Posterior vena cava (tissue), 2 donors: ENCODE results near the gene NBAS. TPM values are rescaled to one million over a fixed set of nuclear protein-coding genes. Genes with fewer than 3 reads are reported as not detected.

Source experiments
- DNase-seq: peaks from one replicate; pipeline ENCODE4 v3.0.0-alpha.2; 2020; ENCODE audit warnings: low spot score
- intact Hi-C, 2 donors: fragments of 100-400 bp; cut with DNase I; formaldehyde crosslinking; loops; one replicate each; pipeline versions ENCODE4 v1.14.1 to v1.14.2; 2022 to 2023
- total RNA-seq, 2 donors: library from RNA; stranded (reverse); fragmentation: NEBNext Ultra II Directional; extraction: Animal tissue kit (Norgen Biotek cat#: 25700); gene quantifications; one replicate each; pipeline ENCODE4 v1.2.1, GENCODE V29; 2021
- donor health status: DM: yes; HTN: yes; CAD: no.
- donor health status: DM: yes; HTN: yes; CAD: no.

Gene NBAS
- total RNA-seq, 2 donors from 2014 or later, result 38.0 to 38.1 TPM

DNA sequence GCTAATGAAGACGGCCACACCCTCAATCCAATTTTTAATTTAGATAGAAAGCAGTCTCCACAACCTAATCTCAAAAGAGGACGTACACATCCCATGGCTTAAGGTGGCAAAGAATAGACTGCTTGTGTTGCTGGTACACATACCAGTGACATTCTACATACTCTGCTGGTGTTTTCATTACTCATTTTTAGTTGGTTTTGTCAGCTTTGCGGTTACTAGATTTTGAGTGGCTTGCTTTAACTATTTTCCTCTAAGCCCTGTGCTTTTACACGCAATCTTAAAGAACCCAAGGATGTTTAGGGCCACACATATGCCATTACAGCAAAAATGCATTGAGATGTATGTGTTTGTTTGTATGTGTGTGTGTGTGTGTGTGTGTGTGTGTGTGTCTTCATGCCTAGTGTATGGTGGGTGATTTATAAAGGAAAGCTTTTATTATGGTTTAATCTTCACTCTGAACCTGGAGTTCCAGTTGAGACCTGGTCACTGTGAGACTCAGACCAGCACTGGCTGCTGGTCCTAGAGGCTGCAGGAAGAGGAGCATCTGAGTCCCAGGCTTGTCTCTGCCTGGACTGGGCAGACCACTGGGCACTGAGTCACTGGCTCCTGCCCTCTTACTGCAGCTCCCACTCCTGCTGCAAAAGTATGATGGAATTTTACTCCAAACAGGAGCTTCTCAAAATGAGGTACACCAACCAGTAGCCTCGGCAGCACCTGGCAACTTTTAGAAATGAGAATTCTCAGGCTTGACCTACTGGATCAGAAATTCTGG, 415.9 kb downstream of the NBAS start:
- no peak for DNase-seq
- intact Hi-C loops, result no loop called here

DNA sequence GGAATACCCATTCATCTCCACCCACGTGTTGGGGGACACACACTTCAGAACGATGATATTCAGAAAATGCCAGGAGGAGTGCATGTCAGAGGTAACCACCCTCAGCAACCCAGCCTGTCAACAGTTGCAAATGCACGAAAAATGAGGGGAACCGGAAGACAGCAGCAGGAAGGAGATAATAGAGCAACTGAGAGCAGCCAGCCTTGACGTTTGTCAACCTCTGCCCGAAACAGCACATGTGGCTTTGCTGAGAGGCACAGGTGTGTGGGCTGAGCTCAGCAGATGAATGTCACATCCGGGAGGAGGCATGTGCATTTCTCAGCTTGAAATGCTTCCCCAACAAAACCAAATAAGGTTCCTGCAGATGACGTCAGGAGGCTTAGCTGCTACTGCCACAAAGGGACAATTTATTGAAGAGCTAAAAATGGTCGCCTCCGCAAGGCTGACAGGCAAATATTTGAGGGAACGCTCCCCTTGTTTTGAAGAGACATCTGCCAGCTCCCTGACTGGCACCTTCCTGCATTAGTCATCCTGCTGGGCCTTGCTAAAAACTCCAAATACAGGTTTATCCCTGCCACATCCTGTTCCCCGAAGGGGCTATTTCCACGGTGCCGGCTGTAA, 419.0 kb downstream of the NBAS start:
- intact Hi-C loops, result no loop called here
- DNase-seq, result no peak

DNA sequence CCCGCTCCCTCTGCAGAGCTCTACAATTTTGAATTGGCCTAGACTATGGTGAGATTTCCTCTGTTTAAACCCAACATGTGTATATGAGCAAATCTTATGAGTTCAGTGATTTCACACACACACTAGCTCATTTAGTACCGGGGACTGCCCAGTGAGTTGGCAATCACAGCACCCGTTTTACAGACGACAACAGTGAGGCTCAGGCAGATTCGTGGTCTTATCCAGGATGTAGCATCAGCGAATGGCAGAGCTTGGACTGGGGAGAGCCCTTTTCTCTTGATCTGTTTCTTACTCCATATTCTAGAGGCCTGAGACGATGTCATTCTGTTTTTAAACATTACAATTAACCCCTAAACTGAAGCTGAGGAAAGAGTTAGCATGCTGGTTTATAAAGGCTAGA, 419.9 kb downstream of the NBAS start:
- intact Hi-C loops, result no loop called here

DNA sequence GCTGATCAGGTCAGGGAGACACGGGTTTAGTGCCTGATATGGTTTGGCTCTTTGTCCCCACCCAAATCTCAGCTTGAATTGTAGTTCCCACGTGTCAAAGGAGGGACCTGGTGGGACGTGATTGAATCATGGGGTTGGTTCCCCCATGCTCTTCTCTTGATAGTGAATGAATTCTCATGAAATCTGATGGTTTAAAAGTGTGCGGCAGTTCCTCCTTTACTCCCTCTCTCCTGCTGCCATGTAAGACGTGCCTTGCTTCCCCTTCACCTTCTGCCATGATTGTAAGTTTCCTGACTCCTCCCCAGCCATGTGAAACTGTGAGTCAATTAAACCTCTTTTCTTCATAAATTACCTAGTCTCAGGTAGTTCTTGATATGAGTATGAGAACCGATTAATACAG, 424.5 kb downstream of the NBAS start:
- DNase-seq, result no peak
- intact Hi-C loops, result no loop called here

More for the DNA sequence above, 419.9 kb downstream of the NBAS start:
- DNase-seq, result no peak

DNA sequence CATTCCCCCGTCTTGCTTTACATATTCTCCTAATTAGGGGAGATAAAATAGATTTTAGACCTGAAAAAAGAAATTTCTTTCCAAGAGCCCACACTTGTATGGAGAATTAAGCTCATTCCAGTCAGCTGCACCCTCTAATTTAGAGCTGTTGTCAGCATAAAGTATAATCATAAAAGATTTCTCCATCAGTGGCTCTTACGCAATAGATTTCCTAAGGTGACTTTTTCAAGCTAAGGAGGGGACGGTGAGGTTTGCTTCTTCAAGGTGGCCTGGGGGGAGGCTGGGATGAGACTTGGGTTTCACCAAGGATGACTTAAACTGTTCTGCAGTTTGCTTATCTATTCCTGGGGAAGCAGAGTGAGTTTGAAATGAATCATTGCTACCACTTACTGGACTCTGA, 426.2 kb downstream of the NBAS start:
- intact Hi-C loops, result no loop called here
- DNase-seq, result no peak

DNA sequence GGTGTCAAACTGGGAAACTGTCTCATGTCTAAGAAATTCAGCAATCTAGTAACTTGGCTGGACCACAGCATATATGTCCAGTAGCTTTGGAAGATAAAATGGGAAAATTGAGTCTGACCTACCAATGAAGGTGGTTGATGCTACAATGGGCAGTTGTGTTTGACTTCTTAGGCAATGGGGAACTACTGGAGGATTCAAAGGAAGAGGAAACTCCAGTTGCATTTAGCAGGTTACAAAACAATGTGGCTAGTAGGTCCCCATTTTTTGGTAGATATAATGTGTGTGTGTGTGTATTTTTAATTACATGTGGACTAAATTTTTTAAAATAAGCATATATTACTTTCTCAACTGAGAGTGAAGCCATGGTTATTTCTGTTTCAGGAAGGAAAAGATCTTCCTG, 427.7 kb downstream of the NBAS start:
- intact Hi-C loops, result no loop called here
- DNase-seq, result no peak

DNA sequence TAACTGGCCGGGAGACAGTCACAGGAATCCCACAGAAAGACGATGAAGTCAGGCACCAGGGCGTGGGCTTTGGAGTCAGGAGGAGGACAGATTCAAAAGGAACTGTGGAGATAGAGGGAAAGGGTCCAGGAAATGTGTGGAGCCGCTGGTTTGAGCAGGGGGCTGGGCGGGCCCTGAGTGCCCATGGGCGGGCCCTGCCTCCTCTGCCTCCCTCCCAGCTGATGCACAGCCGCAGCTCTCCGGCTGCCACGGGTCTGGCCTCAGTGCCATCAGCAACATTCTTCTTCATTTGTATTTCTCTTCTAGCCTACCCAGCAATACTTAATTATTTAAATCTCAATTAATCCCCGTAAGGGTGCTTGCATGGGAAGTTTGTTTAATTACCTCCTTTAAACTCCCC, 432.3 kb downstream of the NBAS start:
- no peak for DNase-seq
- intact Hi-C loops, result no loop called here

DNA sequence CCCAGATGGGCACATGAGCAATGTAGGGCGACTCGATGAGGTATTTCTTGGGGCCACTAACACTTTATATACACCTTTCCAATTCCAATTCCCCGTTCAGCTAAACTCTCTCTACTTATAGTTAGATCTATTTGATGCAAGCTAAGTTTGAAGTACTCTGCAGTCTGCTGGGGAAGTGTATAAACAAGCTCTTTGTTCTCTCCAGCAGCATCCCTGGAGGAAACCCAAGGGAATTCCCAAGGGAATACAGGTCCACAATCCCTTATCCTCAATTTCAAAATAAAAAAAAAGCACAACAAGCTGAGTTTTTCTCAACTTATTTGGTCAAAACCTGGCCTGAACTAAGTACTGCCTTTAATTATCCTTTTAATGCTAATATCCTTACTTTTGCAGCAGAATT, 433.3 kb downstream of the NBAS start:
- DNase-seq, result no peak
- intact Hi-C loops, result no loop called here

DNA sequence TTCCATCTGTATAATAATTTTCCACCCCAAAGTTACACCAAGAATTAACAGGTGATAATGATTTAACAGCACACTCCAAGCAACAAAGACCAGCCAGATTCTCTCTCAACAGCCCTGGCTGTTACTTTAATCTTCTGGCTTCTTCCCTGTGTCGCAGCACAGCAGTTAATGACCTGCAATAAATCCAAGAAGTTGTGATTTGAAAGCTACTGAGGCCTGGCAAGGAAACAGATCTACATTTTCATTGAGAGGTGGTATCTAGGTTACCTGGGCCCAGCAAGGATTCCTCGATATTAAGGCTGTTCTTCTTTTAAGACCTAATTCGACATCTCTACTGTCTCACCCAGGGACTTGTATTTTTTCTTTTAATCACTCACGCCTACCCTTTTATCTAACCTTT, 433.8 kb downstream of the NBAS start:
- intact Hi-C loops, result no loop called here
- no peak for DNase-seq

DNA sequence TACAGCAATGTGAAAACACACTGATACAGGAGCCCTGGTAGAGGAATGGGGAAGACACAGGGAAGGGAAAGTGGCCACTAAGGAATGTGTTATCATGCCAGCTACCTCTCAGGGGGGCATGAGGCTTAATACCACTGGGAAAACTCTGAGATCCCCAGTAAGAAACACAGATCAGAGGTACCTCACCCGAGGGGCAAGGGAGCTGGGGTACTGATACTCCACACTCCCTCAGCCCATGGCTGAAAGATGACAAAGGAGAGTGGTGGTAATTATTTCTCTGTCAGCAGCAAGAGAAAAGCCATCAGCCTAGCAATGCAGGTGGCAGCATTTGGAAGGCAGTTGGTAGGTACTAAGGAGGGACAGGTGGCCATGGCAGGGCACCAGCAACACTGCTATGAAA, 434.8 kb downstream of the NBAS start:
- intact Hi-C loops, result no loop called here
- no peak for DNase-seq

DNA sequence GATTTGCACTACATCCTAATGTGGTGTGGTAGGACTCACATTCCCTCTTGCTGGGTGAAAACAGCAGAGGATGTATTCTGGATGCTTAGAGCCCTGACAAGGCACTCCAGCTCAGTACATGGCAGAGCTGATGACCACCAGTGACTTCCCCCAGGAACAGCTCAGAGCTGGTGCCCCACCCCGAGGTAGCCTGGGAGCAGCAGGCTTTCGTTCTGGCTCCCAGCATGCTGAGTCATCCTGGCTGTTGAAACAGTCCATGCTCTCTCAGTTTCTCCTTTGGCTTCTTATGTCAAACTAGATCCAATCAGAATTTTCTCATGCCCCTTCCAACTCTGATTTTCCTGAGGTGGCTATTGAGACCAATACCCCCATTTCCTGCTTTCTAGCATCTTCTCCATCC, 438.2 kb downstream of the NBAS start:
- DNase-seq, result peak; percentile 66
- intact Hi-C loops, result no loop called here

DNA sequence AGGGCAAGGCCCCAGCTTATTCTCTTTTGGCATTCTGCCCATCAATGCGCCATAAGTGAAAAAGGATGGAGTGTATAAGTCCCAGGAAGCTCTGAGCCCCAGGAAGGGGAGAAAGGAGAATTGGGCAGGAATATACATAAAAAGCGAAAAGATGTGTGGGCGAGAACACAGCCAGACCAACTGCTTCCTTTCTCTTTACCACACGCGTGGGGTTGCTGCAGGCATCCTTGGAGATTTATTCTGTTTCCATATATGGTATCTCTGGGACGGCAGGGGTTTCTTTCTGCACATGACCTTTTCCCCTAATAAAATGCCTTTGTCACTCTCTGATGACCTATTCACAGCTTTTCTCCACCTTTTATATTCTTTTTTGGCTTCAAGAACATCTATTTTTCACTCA, 440.5 kb downstream of the NBAS start:
- intact Hi-C loops, result no loop called here
- DNase-seq, result no peak

DNA sequence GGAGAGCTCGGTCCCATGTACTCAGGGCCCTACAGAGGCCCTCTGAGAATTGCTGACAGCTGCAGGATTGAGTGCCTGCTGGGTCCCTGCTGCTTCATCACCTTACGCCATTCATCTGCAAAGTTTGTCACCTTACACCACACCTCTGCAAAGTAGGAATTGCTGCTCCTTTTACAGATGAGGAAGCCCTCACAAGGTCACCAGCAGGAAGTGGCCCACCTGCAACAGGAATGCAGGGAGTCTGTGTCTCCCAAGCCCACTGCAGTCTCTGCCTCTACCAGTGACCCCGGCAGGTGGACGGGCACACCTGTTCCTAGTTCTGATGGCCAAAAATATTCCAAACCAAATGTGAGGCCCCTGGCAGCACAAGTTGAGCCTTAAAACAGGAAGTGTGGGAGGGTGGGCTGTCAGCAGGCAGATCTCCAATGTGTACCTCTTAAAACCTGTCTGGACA, 441.4 kb downstream of the NBAS start:
- DNase-seq, result no peak
- intact Hi-C loops, result no loop called here

DNA sequence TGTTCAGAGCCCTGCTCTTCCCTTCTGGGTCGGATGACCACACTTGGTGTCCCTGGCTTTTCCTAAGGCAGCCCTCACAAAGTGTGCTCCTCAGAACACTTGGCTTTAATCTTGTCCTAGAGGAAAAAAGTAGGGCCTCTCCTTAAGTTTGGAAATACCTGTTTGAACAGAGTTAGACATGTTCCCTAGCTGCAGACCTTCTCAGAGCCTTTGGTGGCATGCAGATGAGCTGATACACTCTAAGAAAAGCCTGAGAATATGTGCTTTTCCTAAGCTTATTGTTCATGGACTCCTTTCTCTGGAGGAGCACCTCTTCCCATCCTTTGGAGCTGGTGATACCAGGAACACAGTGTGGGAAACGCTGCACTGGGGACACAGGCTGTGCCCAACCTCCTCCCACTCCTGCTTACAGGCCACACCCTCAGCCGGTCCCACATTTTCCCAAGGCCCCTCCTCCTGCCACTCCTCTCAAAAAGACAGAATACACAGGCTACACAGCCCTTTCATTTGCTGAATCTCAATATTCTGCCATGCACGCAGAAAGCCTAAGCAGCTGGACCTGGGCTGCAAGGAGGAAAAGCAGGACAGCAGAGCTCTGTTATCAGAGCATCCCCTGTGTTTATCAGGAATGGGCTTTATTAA, 443.6 kb downstream of the NBAS start:
- intact Hi-C loops, result no loop called here
- DNase-seq, result no peak

Other genes with a start within 250 kb of the NBAS start
- 10 to 100 TPM; 74.2 to 81.3 TPM for gene DDX1, start 30.5 kb upstream of the NBAS start, total RNA-seq